Ectodermal cell (in vitro differentiated cells): ENCODE results near the gene CDK5R1.

Source experiments
- H3K27ac ChIP-seq: 2 replicates; pipeline ENCODE4 v1.7.0; 2013; ENCODE audit warnings: mild to moderate bottlenecking, low read depth, low read length; ENCODE audit not compliant: insufficient read depth, poor library complexity, severe bottlenecking
- H3K27me3 ChIP-seq: 2 replicates; pipeline ENCODE4 v1.7.0; 2013; ENCODE audit warnings: mild to moderate bottlenecking, low read length; ENCODE audit not compliant: insufficient read depth, control insufficient read depth, poor library complexity, severe bottlenecking
- H3K36me3 ChIP-seq: one replicate; pipeline ENCODE4 v1.7.0; 2013; ENCODE audit warnings: low read length; ENCODE audit not compliant: control insufficient read depth, insufficient read depth
- H3K4me1 ChIP-seq: one replicate; pipeline ENCODE4 v1.7.0; 2013; ENCODE audit warnings: low read length; ENCODE audit not compliant: control insufficient read depth, insufficient read depth
- H3K4me3 ChIP-seq: 2 replicates; pipeline ENCODE4 v1.7.0; 2013; ENCODE audit warnings: low read depth, low read length, control low read depth; ENCODE audit not compliant: insufficient read depth
- H3K9me3 ChIP-seq: 2 replicates; pipeline ENCODE4 v1.7.0; 2013; ENCODE audit warnings: mild to moderate bottlenecking, low read length, moderate library complexity; ENCODE audit not compliant: control insufficient read depth
- WGBS, 2 experiments: methylation state at CpG; one replicate each; pipeline ENCODE4 v1.1.7; 2013; ENCODE audit warnings: missing lambda C conversion rate in 2 of 2; 5-methylcytosine and 5-hydroxymethylcytosine counted together

The CDK5R1 gene

GRCh38 chr17:32502710-32503109 lies 15.9 kb downstream of the CDK5R1 start:
- 93 to 95% methylated on average over 10 of the region's 10 CpGs for WGBS, 2 experiments
- Histone ChIP-seq H3K27ac (no peak overlapping the region), H3K27me3 (no peaks in the 10 kb centered on the region), H3K9me3 (no peaks in the 10 kb centered on the region), H3K36me3 (no peaks in the 10 kb centered on the region), H3K4me1 (peaks cover 20% of the 10 kb centered on the region), H3K4me3 (no peak overlapping the region)

GRCh38 chr17:32503251-32504165 lies 16.7 kb downstream of the CDK5R1 start:
- H3K36me3 ChIP-seq, result no peaks in the 10 kb centered on the region
- 87% methylated on average over 7 of the region's 7 CpGs for WGBS, 2 experiments
- H3K27me3 ChIP-seq, result no peaks in the 10 kb centered on the region
- no peak overlapping the region for H3K4me3 ChIP-seq
- no peak overlapping the region for H3K27ac ChIP-seq
- no peaks in the 10 kb centered on the region for H3K9me3 ChIP-seq
- peaks cover 15% of the 10 kb centered on the region for H3K4me1 ChIP-seq

- Histone ChIP-seq H3K27me3 (no peaks in the 10 kb centered on the region), H3K4me1 (peaks cover 14% of the 10 kb centered on the region), H3K9me3 (no peaks in the 10 kb centered on the region), H3K4me3 (no peak overlapping the region), H3K36me3 (no peaks in the 10 kb centered on the region), H3K27ac (no peak overlapping the region)
- WGBS, 2 experiments, result 81 to 83% methylated on average over 18 of the region's 18 CpGs
Observed at GRCh38 chr17:32504166-32504990, 17.6 kb downstream of the CDK5R1 start.

- Histone ChIP-seq H3K4me3 (no peak overlapping the region), H3K4me1 (peaks cover 16% of the 10 kb centered on the region), H3K9me3 (no peaks in the 10 kb centered on the region), H3K36me3 (no peaks in the 10 kb centered on the region), H3K27ac (no peak overlapping the region), H3K27me3 (no peaks in the 10 kb centered on the region)
- WGBS, 2 experiments, result 92 to 93% methylated on average over 5 of the region's 5 CpGs
Observed at GRCh38 chr17:32508926-32509325, 22.1 kb downstream of the CDK5R1 start.

GRCh38 chr17:32510466-32510865 lies 23.7 kb downstream of the CDK5R1 start:
- 87 to 88% methylated on average over 7 of the region's 7 CpGs for WGBS, 2 experiments
- H3K9me3 ChIP-seq, result no peaks in the 10 kb centered on the region

GRCh38 chr17:32512328-32512727 lies 25.5 kb downstream of the CDK5R1 start:
- Histone ChIP-seq H3K27me3 (no peaks in the 10 kb centered on the region), H3K4me3 (no peak overlapping the region), H3K4me1 (peaks cover 12% of the 10 kb centered on the region), H3K36me3 (no peaks in the 10 kb centered on the region), H3K9me3 (no peaks in the 10 kb centered on the region), H3K27ac (no peak overlapping the region)
- 91 to 93% methylated on average over 2 of the region's 2 CpGs for WGBS, 2 experiments

More at GRCh38 chr17:32510466-32510865, 23.7 kb downstream of the CDK5R1 start:
- Histone ChIP-seq H3K27ac (no peak overlapping the region), H3K4me1 (peaks cover 10% of the 10 kb centered on the region), H3K4me3 (no peak overlapping the region), H3K36me3 (no peaks in the 10 kb centered on the region), H3K27me3 (no peaks in the 10 kb centered on the region)

GRCh38 chr17:32513579-32513978 lies 26.8 kb downstream of the CDK5R1 start:
- Histone ChIP-seq H3K4me1 (peaks cover 19% of the 10 kb centered on the region), H3K9me3 (no peaks in the 10 kb centered on the region), H3K36me3 (no peaks in the 10 kb centered on the region), H3K27me3 (no peaks in the 10 kb centered on the region), H3K27ac (no peak overlapping the region), H3K4me3 (no peak overlapping the region)
- 91 to 94% methylated on average over 2 to 3 of the region's 3 CpGs for WGBS, 2 experiments

- Histone ChIP-seq H3K9me3 (no peaks in the 10 kb centered on the region), H3K27ac (no peak overlapping the region), H3K27me3 (no peaks in the 10 kb centered on the region), H3K4me3 (no peak overlapping the region), H3K36me3 (no peaks in the 10 kb centered on the region), H3K4me1 (peaks cover 25% of the 10 kb centered on the region)
- 88 to 92% methylated on average over 4 of the region's 4 CpGs for WGBS, 2 experiments
Observed at GRCh38 chr17:32514606-32515005, 27.8 kb downstream of the CDK5R1 start.

- H3K27ac ChIP-seq, result no peak overlapping the region
- H3K27me3 ChIP-seq, result no peaks in the 10 kb centered on the region
- WGBS, 2 experiments, result 91 to 93% methylated on average over 4 of the region's 4 CpGs
- no peak overlapping the region for H3K4me3 ChIP-seq
- no peaks in the 10 kb centered on the region for H3K36me3 ChIP-seq
- H3K9me3 ChIP-seq, result no peaks in the 10 kb centered on the region
- H3K4me1 ChIP-seq, result peaks cover 31% of the 10 kb centered on the region
Observed at GRCh38 chr17:32515677-32516383, 29.0 kb downstream of the CDK5R1 start.
